ENCODE results near the gene KIAA0586.

KIAA0586 gene

GRCh38 chr14:58568322-58568721 is 140.8 kb downstream of the KIAA0586 start:
- in situ Hi-C loops (cut with HindIII; ENCODE audit: low sequenced_read_pairs) = no loop called here
- no peak for DNase-seq (ENCODE audit: low read depth)
- no peak overlapping the region for H3K4me3 ChIP-seq (ENCODE audit: low read depth, low read length)
- no peak for TF ChIP-seq CTCF (IDR thresholded peaks at IDR 0.05; ENCODE audit: low read depth, low read length, missing control alignments)

- TF ChIP-seq CTCF (IDR thresholded peaks at IDR 0.05; ENCODE audit: low read depth, low read length, missing control alignments) = no peak
- H3K4me3 ChIP-seq (ENCODE audit: low read depth, low read length) = no peak overlapping the region
- in situ Hi-C loops (cut with HindIII; ENCODE audit: low sequenced_read_pairs) = no loop called here
- DNase-seq (ENCODE audit: low read depth) = no peak
Measured at GRCh38 chr14:58571256-58571655, 143.7 kb downstream of the KIAA0586 start.

GRCh38 chr14:58571769-58572472 is 144.4 kb downstream of the KIAA0586 start:
- no peak for TF ChIP-seq CTCF (IDR thresholded peaks at IDR 0.05; ENCODE audit: low read depth, low read length, missing control alignments)
- no peak for DNase-seq (ENCODE audit: low read depth)
- in situ Hi-C loops (cut with HindIII; ENCODE audit: low sequenced_read_pairs) = no loop called here
- no peak overlapping the region for H3K4me3 ChIP-seq (ENCODE audit: low read depth, low read length)

GRCh38 chr14:58572473-58572853 is 144.9 kb downstream of the KIAA0586 start:
- H3K4me3 ChIP-seq (ENCODE audit: low read depth, low read length) = no peak overlapping the region
- TF ChIP-seq CTCF (IDR thresholded peaks at IDR 0.05; ENCODE audit: low read depth, low read length, missing control alignments) = no peak
- no peak for DNase-seq (ENCODE audit: low read depth)
- in situ Hi-C loops (cut with HindIII; ENCODE audit: low sequenced_read_pairs) = no loop called here

GRCh38 chr14:58572863-58573262 is 145.3 kb downstream of the KIAA0586 start:
- in situ Hi-C loops (cut with HindIII; ENCODE audit: low sequenced_read_pairs) = no loop called here
- H3K4me3 ChIP-seq (ENCODE audit: low read depth, low read length) = no peak overlapping the region
- TF ChIP-seq CTCF (IDR thresholded peaks at IDR 0.05; ENCODE audit: low read depth, low read length, missing control alignments) = no peak
- no peak for DNase-seq (ENCODE audit: low read depth)

GRCh38 chr14:58574623-58575022 is 147.1 kb downstream of the KIAA0586 start:
- H3K4me3 ChIP-seq (ENCODE audit: low read depth, low read length) = no peak overlapping the region
- TF ChIP-seq CTCF (IDR thresholded peaks at IDR 0.05; ENCODE audit: low read depth, low read length, missing control alignments) = no peak
- DNase-seq (ENCODE audit: low read depth) = no peak
- in situ Hi-C loops (cut with HindIII; ENCODE audit: low sequenced_read_pairs) = no loop called here
